ENCODE results near the gene KRABD2.
A peak's percentile ranks its signal among the peaks of the same experiment; 100 is the strongest.
"Not testable (repeated sequence)": the region's sequence is repeated elsewhere in the genome, so short reads cannot be mapped to it uniquely, and the experiment has no call there.

The KRABD2 gene

DNA sequence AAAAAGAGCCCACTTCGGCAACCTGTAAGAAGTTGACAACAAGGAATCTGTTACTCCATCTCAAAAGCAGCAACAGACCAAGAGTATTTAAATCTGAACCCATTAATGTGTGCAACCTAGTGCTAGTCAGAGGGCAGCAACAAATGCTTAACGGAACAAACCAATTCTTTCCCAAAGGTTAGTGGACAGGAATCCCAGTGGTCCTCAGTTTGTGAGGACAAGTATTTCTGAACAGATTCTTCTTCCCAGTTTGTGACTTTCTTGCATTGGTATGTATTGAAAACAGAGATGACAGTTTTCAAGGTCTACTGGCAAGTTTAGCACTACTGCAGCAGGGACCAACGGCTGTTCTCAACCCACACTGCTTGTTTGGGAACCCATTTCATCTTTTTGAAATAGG lies 3.5 kb upstream of the KRABD2 start:
- TF ChIP-seq, protein P1, sequence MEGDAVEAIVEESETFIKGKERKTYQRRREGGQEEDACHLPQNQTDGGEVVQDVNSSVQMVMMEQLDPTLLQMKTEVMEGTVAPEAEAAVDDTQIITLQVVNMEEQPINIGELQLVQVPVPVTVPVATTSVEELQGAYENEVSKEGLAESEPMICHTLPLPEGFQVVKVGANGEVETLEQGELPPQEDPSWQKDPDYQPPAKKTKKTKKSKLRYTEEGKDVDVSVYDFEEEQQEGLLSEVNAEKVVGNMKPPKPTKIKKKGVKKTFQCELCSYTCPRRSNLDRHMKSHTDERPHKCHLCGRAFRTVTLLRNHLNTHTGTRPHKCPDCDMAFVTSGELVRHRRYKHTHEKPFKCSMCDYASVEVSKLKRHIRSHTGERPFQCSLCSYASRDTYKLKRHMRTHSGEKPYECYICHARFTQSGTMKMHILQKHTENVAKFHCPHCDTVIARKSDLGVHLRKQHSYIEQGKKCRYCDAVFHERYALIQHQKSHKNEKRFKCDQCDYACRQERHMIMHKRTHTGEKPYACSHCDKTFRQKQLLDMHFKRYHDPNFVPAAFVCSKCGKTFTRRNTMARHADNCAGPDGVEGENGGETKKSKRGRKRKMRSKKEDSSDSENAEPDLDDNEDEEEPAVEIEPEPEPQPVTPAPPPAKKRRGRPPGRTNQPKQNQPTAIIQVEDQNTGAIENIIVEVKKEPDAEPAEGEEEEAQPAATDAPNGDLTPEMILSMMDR (conservative IDR thresholded peaks at IDR 0.05; ENCODE audit: low read depth, low read length): no peak
- no peak for TF ChIP-seq EZH2 (IDR thresholded peaks at IDR 0.05; ENCODE audit: borderline replicate concordance, low read depth, low read length, poor library complexity, severe bottlenecking)
- peaks cover 58% of the 10 kb centered on the region for H3K36me3 ChIP-seq (ENCODE audit: insufficient read depth, low read length, poor library complexity, severe bottlenecking)
- DNase-seq (ENCODE audit: low spot score): no peak
- CTCF ChIA-PET: no interaction called here
- peaks cover 51% of the 10 kb centered on the region for H3K4me1 ChIP-seq (ENCODE audit: insufficient read depth, low read length, poor library complexity, severe bottlenecking)
- BruUV-seq (replicated peaks): no TSS peak
- H3K27ac ChIP-seq (ENCODE audit: low read depth, low read length, poor library complexity, severe bottlenecking): peak overlapping the region; percentile 7
- H3K27me3 ChIP-seq (replicated peaks; ENCODE audit: insufficient read depth, low read depth, low read length, poor library complexity): no peaks in the 10 kb centered on the region
- H3K4me3 ChIP-seq (ENCODE audit: low read depth, low read length, poor library complexity, severe bottlenecking): peak overlapping the region; percentile 79
- intact Hi-C loops (cut with micrococcal nuclease; ENCODE audit: unreplicated experiment): loop anchor here (5.0 kb wide), 1 partner anchor 57 kb away; the partner anchor contains the start of gene NDEL1
- H3K9me3 ChIP-seq (ENCODE audit: low read depth, low read length, poor library complexity, severe bottlenecking): no peaks in the 10 kb centered on the region
- POLR2A ChIA-PET (ENCODE audit: low non-redundant PET): no interaction called here

- intact Hi-C loops (cut with micrococcal nuclease; ENCODE audit: unreplicated experiment): loop anchor here (5.0 kb wide), 1 partner anchor 256 kb away; the partner anchor contains the start of gene HES7
- H3K27me3 ChIP-seq (replicated peaks; ENCODE audit: insufficient read depth, low read depth, low read length, poor library complexity); BruUV-seq (replicated peaks); DNase-seq (ENCODE audit: low spot score); H3K4me3 ChIP-seq (ENCODE audit: low read depth, low read length, poor library complexity, severe bottlenecking); CTCF ChIA-PET; H3K9me3 ChIP-seq (ENCODE audit: low read depth, low read length, poor library complexity, severe bottlenecking); POLR2A ChIA-PET (ENCODE audit: low non-redundant PET): not testable (repeated sequence)
- H3K27ac ChIP-seq (ENCODE audit: low read depth, low read length, poor library complexity, severe bottlenecking): peak overlapping the region; percentile 91
- H3K4me1 ChIP-seq (ENCODE audit: insufficient read depth, low read length, poor library complexity, severe bottlenecking): peaks cover 49% of the 10 kb centered on the region
- H3K36me3 ChIP-seq (ENCODE audit: insufficient read depth, low read length, poor library complexity, severe bottlenecking): peaks cover 58% of the 10 kb centered on the region
Observed at GRCh38 chr17:8378117-8378516, 1.6 kb upstream of the KRABD2 start.

DNA sequence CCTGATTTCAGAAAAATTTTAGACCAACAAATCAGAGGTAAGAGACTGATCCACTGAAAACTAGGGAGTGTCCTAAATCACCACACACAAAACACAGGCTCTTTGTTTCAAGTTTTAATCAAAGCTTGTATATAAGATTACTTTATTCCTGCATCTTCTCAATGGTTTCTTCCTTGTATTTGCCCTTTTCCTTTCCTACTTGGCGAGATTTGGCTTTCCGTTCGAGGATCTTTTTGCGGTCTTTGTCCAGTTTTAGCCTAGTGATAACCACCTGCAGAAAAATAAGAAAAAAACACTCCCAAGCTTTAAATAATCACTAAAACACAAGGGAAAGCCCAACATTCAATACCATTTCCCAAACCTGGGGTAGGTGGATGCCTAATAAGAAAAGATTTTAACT lies 918 bp upstream of the KRABD2 start:
- H3K27ac ChIP-seq (ENCODE audit: low read depth, low read length, poor library complexity, severe bottlenecking): peak overlapping the region; percentile 91
- CTCF ChIA-PET: interaction anchor here (0.6 kb wide), 1 partner anchor 42 kb away, joined by 4 read pairs; no protein-coding TSS in a partner anchor
- no peaks in the 10 kb centered on the region for H3K27me3 ChIP-seq (replicated peaks; ENCODE audit: insufficient read depth, low read depth, low read length, poor library complexity)
- DNase-seq (ENCODE audit: low spot score): no peak
- H3K9me3 ChIP-seq (ENCODE audit: low read depth, low read length, poor library complexity, severe bottlenecking): no peaks in the 10 kb centered on the region
- TF ChIP-seq EZH2 (IDR thresholded peaks at IDR 0.05; ENCODE audit: borderline replicate concordance, low read depth, low read length, poor library complexity, severe bottlenecking): no peak
- TF ChIP-seq, protein P1 (conservative IDR thresholded peaks at IDR 0.05; ENCODE audit: low read depth, low read length): no peak
- H3K4me3 ChIP-seq (ENCODE audit: low read depth, low read length, poor library complexity, severe bottlenecking): no peak overlapping the region
- peaks cover 49% of the 10 kb centered on the region for H3K4me1 ChIP-seq (ENCODE audit: insufficient read depth, low read length, poor library complexity, severe bottlenecking)
- intact Hi-C loops (cut with micrococcal nuclease; ENCODE audit: unreplicated experiment): loop anchor here (5.0 kb wide), 1 partner anchor 255 kb away; the partner anchor contains the start of gene HES7
- POLR2A ChIA-PET (ENCODE audit: low non-redundant PET): no interaction called here
- no TSS peak for BruUV-seq (replicated peaks)
- peaks cover 60% of the 10 kb centered on the region for H3K36me3 ChIP-seq (ENCODE audit: insufficient read depth, low read length, poor library complexity, severe bottlenecking)

- intact Hi-C loops (cut with micrococcal nuclease; ENCODE audit: unreplicated experiment): loop anchor here (5.0 kb wide), 1 partner anchor 253 kb away; the partner anchor contains the start of gene HES7
- CTCF ChIA-PET: no interaction called here
- Histone ChIP-seq H3K27ac (ENCODE audit: low read depth, low read length, poor library complexity, severe bottlenecking) (peak overlapping the region; percentile 91), H3K4me1 (ENCODE audit: insufficient read depth, low read length, poor library complexity, severe bottlenecking) (peaks cover 36% of the 10 kb centered on the region), H3K27me3 (replicated peaks; ENCODE audit: insufficient read depth, low read depth, low read length, poor library complexity) (no peaks in the 10 kb centered on the region), H3K9me3 (ENCODE audit: low read depth, low read length, poor library complexity, severe bottlenecking) (no peaks in the 10 kb centered on the region), H3K36me3 (ENCODE audit: insufficient read depth, low read length, poor library complexity, severe bottlenecking) (peaks cover 48% of the 10 kb centered on the region), H3K4me3 (ENCODE audit: low read depth, low read length, poor library complexity, severe bottlenecking) (peak overlapping the region; percentile 92)
- POLR2A ChIA-PET (ENCODE audit: low non-redundant PET): no interaction called here
- TF ChIP-seq EZH2 (IDR thresholded peaks at IDR 0.05; ENCODE audit: borderline replicate concordance, low read depth, low read length, poor library complexity, severe bottlenecking): no peak
- TF ChIP-seq, protein P1 (conservative IDR thresholded peaks at IDR 0.05; ENCODE audit: low read depth, low read length): no peak
- DNase-seq (ENCODE audit: low spot score): no peak
- BruUV-seq (replicated peaks): no TSS peak
Observed at GRCh38 chr17:8375738-8376259, 705 bp downstream of the KRABD2 start.

DNA sequence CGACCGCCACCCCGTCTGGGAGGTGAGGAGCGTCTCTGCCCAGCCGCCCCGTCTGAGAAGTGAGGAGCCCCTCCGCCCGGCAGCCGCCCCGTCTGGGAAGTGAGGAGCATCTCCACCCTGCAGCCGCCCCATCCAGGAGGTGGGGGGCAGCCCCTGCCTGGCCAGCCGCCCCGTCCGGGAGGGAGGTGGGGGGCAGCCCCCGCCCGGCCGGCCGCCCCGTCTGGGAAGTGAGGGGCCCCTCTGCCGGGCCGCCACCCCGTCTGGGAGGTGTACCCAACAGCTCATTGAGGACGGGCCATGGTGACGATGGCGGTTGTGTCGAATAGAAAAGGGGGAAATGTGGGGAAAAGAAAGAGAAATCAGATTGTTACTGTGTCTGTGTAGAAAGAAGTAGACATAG lies 2.6 kb downstream of the KRABD2 start:
- CTCF ChIA-PET; BruUV-seq (replicated peaks); H3K27me3 ChIP-seq (replicated peaks; ENCODE audit: insufficient read depth, low read depth, low read length, poor library complexity); intact Hi-C loops (cut with micrococcal nuclease; ENCODE audit: unreplicated experiment); POLR2A ChIA-PET (ENCODE audit: low non-redundant PET); H3K9me3 ChIP-seq (ENCODE audit: low read depth, low read length, poor library complexity, severe bottlenecking); H3K27ac ChIP-seq (ENCODE audit: low read depth, low read length, poor library complexity, severe bottlenecking); H3K4me3 ChIP-seq (ENCODE audit: low read depth, low read length, poor library complexity, severe bottlenecking); DNase-seq (ENCODE audit: low spot score): not testable (repeated sequence)
- H3K4me1 ChIP-seq (ENCODE audit: insufficient read depth, low read length, poor library complexity, severe bottlenecking): peaks cover 22% of the 10 kb centered on the region
- H3K36me3 ChIP-seq (ENCODE audit: insufficient read depth, low read length, poor library complexity, severe bottlenecking): peaks cover 44% of the 10 kb centered on the region
